Astrocyte of the hippocampus (primary cell): ENCODE results near the gene ZDHHC8.
A peak's percentile ranks its signal among the peaks of the same experiment; 100 is the strongest.

ENCODE experiments used
- DNase-seq: peaks from one replicate; pipeline ENCODE4 v3.0.0; 2011; ENCODE audit warnings: low read depth, low spot score

ZDHHC8 gene

GRCh38 chr22:20113551-20114310 is 17.9 kb upstream of the ZDHHC8 start:
- DNase-seq = no peak

- no peak for DNase-seq
Measured at GRCh38 chr22:20114506-20115475, 16.8 kb upstream of the ZDHHC8 start.

GRCh38 chr22:20115691-20116375 is 15.8 kb upstream of the ZDHHC8 start, which contains the start of gene RANBP1:
Gene RANBP1 (plus strand): TSS chr22:20116104. CDS start chr22:20116185, 81 bp downstream.
- DNase-seq = no peak

GRCh38 chr22:20116376-20116950 is 15.1 kb upstream of the ZDHHC8 start:
- no peak for DNase-seq

GRCh38 chr22:20116951-20117632 is 14.5 kb upstream of the ZDHHC8 start, which contains the start of gene TRMT2A:
Gene TRMT2A (minus strand): TSS chr22:20117226. CDS start chr22:20116906, 320 bp downstream.
- DNase-seq = peak; percentile 100

- DNase-seq = peak; percentile 51
Measured at GRCh38 chr22:20117633-20118299, 13.8 kb upstream of the ZDHHC8 start.

GRCh38 chr22:20118300-20119020 is 13.1 kb upstream of the ZDHHC8 start:
- DNase-seq = no peak

GRCh38 chr22:20121856-20122415 is 9.7 kb upstream of the ZDHHC8 start:
- DNase-seq = no peak

GRCh38 chr22:20123366-20124082 is 8.1 kb upstream of the ZDHHC8 start:
- no peak for DNase-seq

- no peak for DNase-seq
Measured at GRCh38 chr22:20124083-20124787, 7.4 kb upstream of the ZDHHC8 start.

- DNase-seq = no peak
Measured at GRCh38 chr22:20125201-20126174, 6.1 kb upstream of the ZDHHC8 start.

GRCh38 chr22:20126284-20127029 is 5.1 kb upstream of the ZDHHC8 start:
- no peak for DNase-seq

GRCh38 chr22:20127318-20127868 is 4.2 kb upstream of the ZDHHC8 start:
- no peak for DNase-seq

GRCh38 chr22:20127869-20128618 is 3.6 kb upstream of the ZDHHC8 start:
- DNase-seq = no peak

GRCh38 chr22:20128619-20128901 is 3.0 kb upstream of the ZDHHC8 start:
- no peak for DNase-seq
